ENCODE results near the gene MAST4.

MAST4 gene

DNA sequence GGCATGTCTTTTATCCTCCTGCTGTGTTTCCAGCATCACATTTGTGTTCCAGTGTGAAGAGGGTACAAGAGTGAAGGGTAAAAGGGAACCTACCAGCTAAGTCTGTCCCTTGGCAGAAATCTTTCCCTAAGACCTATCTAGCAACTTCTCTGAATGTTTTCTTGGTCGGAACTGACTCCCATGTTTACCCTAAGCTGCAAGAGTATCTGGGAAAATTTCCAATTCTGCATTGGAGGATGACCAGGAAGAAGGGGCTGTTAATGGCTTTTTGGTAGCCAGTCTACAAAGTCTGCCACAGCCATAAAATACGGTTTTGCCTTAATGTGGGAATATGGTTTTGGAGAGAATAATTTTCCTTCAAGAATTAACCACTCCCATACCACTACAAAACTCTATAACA is 75.1 kb downstream of the MAST4 start:
- TF ChIP-seq, protein P1, sequence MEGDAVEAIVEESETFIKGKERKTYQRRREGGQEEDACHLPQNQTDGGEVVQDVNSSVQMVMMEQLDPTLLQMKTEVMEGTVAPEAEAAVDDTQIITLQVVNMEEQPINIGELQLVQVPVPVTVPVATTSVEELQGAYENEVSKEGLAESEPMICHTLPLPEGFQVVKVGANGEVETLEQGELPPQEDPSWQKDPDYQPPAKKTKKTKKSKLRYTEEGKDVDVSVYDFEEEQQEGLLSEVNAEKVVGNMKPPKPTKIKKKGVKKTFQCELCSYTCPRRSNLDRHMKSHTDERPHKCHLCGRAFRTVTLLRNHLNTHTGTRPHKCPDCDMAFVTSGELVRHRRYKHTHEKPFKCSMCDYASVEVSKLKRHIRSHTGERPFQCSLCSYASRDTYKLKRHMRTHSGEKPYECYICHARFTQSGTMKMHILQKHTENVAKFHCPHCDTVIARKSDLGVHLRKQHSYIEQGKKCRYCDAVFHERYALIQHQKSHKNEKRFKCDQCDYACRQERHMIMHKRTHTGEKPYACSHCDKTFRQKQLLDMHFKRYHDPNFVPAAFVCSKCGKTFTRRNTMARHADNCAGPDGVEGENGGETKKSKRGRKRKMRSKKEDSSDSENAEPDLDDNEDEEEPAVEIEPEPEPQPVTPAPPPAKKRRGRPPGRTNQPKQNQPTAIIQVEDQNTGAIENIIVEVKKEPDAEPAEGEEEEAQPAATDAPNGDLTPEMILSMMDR (IDR thresholded peaks at IDR 0.05; ENCODE audit: low read depth, low read length): no peak

GRCh38 chr5:66674802-66675201 is 78.6 kb downstream of the MAST4 start:
- H3K4me3 ChIP-seq (ENCODE audit: low read depth, low read length): no peak overlapping the region
- TF ChIP-seq, protein P1 (IDR thresholded peaks at IDR 0.05; ENCODE audit: low read depth, low read length): no peak

More for the DNA sequence above, 75.1 kb downstream of the MAST4 start:
- no peak overlapping the region for H3K4me3 ChIP-seq (ENCODE audit: low read depth, low read length)

- TF ChIP-seq, protein P1 (IDR thresholded peaks at IDR 0.05; ENCODE audit: low read depth, low read length): no peak
- H3K4me3 ChIP-seq (ENCODE audit: low read depth, low read length): no peak overlapping the region
These were observed 79.2 kb downstream of the MAST4 start for GRCh38 chr5:66675406-66675805.

- TF ChIP-seq, protein P1 (IDR thresholded peaks at IDR 0.05; ENCODE audit: low read depth, low read length): no peak
- no peak overlapping the region for H3K4me3 ChIP-seq (ENCODE audit: low read depth, low read length)
These were observed 84.0 kb downstream of the MAST4 start for GRCh38 chr5:66680221-66680620.

DNA sequence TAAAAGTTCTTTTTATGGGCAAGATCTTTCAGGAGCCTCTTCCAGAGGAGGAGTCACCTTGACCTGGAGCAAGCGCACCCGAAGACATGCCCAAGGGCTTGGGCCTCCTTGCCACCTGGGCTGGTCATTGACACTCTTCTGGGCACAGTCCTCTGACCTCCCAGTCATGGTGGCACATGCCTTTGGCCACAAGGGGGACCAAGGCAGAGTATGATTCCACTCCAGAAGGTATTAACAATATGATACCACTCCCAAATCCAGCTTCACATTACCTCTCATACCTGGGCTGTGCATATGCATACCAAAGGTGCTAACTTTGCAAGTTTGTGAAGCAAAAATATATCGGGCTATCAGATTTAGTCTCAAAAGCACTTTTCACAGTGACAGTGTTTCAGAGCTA is 84.6 kb downstream of the MAST4 start:
- H3K4me3 ChIP-seq (ENCODE audit: low read depth, low read length): no peak overlapping the region
- TF ChIP-seq, protein P1 (IDR thresholded peaks at IDR 0.05; ENCODE audit: low read depth, low read length): no peak

GRCh38 chr5:66684663-66685062 is 88.5 kb downstream of the MAST4 start:
- no peak overlapping the region for H3K4me3 ChIP-seq (ENCODE audit: low read depth, low read length)

DNA sequence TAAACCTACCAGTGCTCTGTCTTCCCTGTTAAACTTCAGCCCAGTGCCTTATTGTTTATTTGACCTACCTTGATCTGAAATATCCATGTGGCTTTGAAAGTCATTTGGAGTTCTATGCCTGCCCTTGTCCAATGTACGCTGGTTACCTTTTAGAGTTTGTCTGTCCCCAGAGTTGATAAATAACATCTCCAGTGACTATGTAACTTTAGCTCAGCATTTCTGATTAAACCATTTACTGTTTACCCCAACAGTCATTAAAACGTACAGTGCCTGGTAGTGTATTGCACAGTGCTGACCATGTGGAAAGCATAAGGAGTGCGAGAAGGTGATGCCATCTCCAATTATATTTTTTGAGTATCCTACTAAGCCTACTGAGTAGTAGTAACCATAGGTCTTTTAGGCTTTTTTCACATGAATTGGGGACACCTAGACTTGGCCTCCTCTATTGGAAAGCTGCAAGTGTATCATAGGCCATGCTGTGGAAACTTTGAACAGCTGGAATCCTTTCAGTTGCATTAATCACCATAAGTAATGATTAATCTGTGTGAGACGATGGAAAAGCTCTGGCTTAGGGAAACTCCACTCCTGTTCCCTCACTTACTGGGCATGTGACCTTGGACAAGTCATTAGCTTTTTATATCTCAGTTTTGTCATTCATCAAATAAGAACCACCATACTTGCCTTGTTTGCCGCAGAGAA is 93.5 kb downstream of the MAST4 start:
- TF ChIP-seq, protein P1 (IDR thresholded peaks at IDR 0.05; ENCODE audit: low read depth, low read length): no peak
- H3K4me3 ChIP-seq (ENCODE audit: low read depth, low read length): no peak overlapping the region

More at GRCh38 chr5:66684663-66685062, 88.5 kb downstream of the MAST4 start:
- TF ChIP-seq, protein P1 (IDR thresholded peaks at IDR 0.05; ENCODE audit: low read depth, low read length): no peak

All from WI38 (cell line).